ENCODE data around the gene RHOA.

The RHOA gene

GRCh38 chr3:49327485-49327884, 84.3 kb downstream of the RHOA start:
- Histone ChIP-seq H3K4me3 (ENCODE audit: low read depth, low read length) (no peak overlapping the region), H3K36me3 (ENCODE audit: control insufficient read depth, insufficient read depth, low read length) (no peaks in the 10 kb centered on the region), H3K4me1 (no peaks in the 10 kb centered on the region), H3K9me3 (ENCODE audit: control insufficient read depth, low read length) (no peaks in the 10 kb centered on the region), H3K4me2 (ENCODE audit: low read length) (no peak overlapping the region), H3K79me2 (peaks cover 24% of the 10 kb centered on the region), H2AFZ (no peak overlapping the region), H3K27ac (no peak overlapping the region), H3K9ac (no peak overlapping the region), H3K27me3 (ENCODE audit: control insufficient read depth, insufficient read depth, low read length) (no peaks in the 10 kb centered on the region)
- TF ChIP-seq, protein P1, sequence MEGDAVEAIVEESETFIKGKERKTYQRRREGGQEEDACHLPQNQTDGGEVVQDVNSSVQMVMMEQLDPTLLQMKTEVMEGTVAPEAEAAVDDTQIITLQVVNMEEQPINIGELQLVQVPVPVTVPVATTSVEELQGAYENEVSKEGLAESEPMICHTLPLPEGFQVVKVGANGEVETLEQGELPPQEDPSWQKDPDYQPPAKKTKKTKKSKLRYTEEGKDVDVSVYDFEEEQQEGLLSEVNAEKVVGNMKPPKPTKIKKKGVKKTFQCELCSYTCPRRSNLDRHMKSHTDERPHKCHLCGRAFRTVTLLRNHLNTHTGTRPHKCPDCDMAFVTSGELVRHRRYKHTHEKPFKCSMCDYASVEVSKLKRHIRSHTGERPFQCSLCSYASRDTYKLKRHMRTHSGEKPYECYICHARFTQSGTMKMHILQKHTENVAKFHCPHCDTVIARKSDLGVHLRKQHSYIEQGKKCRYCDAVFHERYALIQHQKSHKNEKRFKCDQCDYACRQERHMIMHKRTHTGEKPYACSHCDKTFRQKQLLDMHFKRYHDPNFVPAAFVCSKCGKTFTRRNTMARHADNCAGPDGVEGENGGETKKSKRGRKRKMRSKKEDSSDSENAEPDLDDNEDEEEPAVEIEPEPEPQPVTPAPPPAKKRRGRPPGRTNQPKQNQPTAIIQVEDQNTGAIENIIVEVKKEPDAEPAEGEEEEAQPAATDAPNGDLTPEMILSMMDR (IDR thresholded peaks at IDR 0.05): peak; percentile 39

GRCh38 chr3:49324768-49325167, 87.0 kb downstream of the RHOA start:
- no peak overlapping the region for H3K9ac ChIP-seq
- no peaks in the 10 kb centered on the region for H3K9me3 ChIP-seq (ENCODE audit: control insufficient read depth, low read length)
- H3K36me3 ChIP-seq (ENCODE audit: control insufficient read depth, insufficient read depth, low read length): no peaks in the 10 kb centered on the region
- H3K27me3 ChIP-seq (ENCODE audit: control insufficient read depth, insufficient read depth, low read length): no peaks in the 10 kb centered on the region
- no peak overlapping the region for H3K4me3 ChIP-seq (ENCODE audit: low read depth, low read length)
- H2AFZ ChIP-seq: no peak overlapping the region
- no peak overlapping the region for H3K27ac ChIP-seq
- TF ChIP-seq, protein P1 (IDR thresholded peaks at IDR 0.05): no peak
- H3K4me1 ChIP-seq: no peaks in the 10 kb centered on the region
- peaks cover 18% of the 10 kb centered on the region for H3K79me2 ChIP-seq
- H3K4me2 ChIP-seq (ENCODE audit: low read length): no peak overlapping the region

DNA sequence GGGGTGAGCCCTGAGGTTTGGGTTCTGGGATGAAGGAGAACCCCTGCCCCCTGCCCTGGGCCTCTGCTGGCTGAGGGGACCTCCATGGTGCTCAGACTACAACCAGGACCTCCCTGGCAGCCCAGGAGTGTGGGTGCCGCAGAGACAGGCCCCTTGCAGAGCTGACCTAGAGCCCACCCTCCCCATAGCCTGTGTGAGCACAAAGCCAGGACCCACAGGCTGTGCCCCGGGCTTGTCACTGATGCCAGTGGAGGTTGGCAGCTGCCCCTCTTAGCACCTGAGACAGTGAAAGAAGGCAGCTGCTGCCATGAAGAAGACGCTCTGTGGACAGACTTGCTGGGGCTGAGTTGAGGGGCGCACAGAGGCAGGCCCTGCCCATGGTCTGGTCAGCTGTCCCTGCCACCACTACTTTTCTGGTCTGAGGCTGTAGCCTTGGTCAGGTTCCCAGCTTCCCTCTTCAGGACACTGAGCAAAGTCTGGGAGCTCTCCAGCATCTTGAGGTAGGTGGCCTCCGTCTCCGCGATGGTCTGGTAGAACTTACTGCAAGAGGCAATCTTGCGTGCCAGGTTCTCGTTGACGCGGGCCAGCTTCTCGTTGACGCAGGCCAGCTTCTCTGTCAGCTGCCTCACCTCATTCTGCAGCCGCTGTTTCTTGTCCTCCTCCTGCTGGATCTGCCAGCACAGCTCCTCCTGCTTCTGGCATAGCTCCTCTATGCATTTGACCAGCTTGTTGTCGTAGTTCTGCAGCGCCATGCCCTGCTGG, 94.9 kb downstream of the RHOA start:
- Histone ChIP-seq H3K27me3 (ENCODE audit: control insufficient read depth, insufficient read depth, low read length) (no peaks in the 10 kb centered on the region), H3K4me3 (ENCODE audit: low read depth, low read length) (no peak overlapping the region), H3K79me2 (peaks cover 6% of the 10 kb centered on the region), H3K9ac (no peak overlapping the region), H3K4me2 (ENCODE audit: low read length) (no peak overlapping the region), H3K4me1 (no peaks in the 10 kb centered on the region), H2AFZ (no peak overlapping the region), H3K36me3 (ENCODE audit: control insufficient read depth, insufficient read depth, low read length) (no peaks in the 10 kb centered on the region), H3K9me3 (ENCODE audit: control insufficient read depth, low read length) (no peaks in the 10 kb centered on the region), H3K27ac (no peak overlapping the region)
- TF ChIP-seq, protein P1 (IDR thresholded peaks at IDR 0.05): no peak

- no peak overlapping the region for H3K4me3 ChIP-seq (ENCODE audit: low read depth, low read length)
- no peaks in the 10 kb centered on the region for H3K4me1 ChIP-seq
- H3K36me3 ChIP-seq (ENCODE audit: control insufficient read depth, insufficient read depth, low read length): no peaks in the 10 kb centered on the region
- H3K27me3 ChIP-seq (ENCODE audit: control insufficient read depth, insufficient read depth, low read length): no peaks in the 10 kb centered on the region
- no peaks in the 10 kb centered on the region for H3K9me3 ChIP-seq (ENCODE audit: control insufficient read depth, low read length)
- H2AFZ ChIP-seq: no peak overlapping the region
- TF ChIP-seq, protein P1 (IDR thresholded peaks at IDR 0.05): no peak
- no peak overlapping the region for H3K4me2 ChIP-seq (ENCODE audit: low read length)
- no peak overlapping the region for H3K9ac ChIP-seq
- H3K27ac ChIP-seq: no peak overlapping the region
- H3K79me2 ChIP-seq: peaks cover 14% of the 10 kb centered on the region
These were observed 97.7 kb downstream of the RHOA start for GRCh38 chr3:49313896-49314688.
